ENCODE data around the gene SH2D2A. TPM values are rescaled to one million over a fixed set of nuclear protein-coding genes. Genes with fewer than 3 reads are reported as not detected.

Gene SH2D2A
- total and polyA plus RNA-seq, 9 of the 15 experiments (the other 6 are each of a cell fraction or from before 2014, with no cell fraction given) = 0.89 to 33.6 (median 6.9) TPM

- TF ChIP-seq, protein P1, sequence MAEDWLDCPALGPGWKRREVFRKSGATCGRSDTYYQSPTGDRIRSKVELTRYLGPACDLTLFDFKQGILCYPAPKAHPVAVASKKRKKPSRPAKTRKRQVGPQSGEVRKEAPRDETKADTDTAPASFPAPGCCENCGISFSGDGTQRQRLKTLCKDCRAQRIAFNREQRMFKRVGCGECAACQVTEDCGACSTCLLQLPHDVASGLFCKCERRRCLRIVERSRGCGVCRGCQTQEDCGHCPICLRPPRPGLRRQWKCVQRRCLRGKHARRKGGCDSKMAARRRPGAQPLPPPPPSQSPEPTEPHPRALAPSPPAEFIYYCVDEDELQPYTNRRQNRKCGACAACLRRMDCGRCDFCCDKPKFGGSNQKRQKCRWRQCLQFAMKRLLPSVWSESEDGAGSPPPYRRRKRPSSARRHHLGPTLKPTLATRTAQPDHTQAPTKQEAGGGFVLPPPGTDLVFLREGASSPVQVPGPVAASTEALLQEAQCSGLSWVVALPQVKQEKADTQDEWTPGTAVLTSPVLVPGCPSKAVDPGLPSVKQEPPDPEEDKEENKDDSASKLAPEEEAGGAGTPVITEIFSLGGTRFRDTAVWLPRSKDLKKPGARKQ (CRISPR knock-in tag; IDR thresholded peaks at IDR 0.05) = no peak
- TF ChIP-seq MEIS2 (IDR thresholded peaks at IDR 0.05; ENCODE audit: partially characterized antibody) (peak; percentile 76), PCBP2 (IDR thresholded peaks at IDR 0.05; ENCODE audit: low read depth, low read length, poor library complexity, severe bottlenecking) (no peak), ZNF217 (CRISPR knock-in tag; IDR thresholded peaks at IDR 0.05) (no peak), CBFA2T3 (IDR thresholded peaks at IDR 0.05) (no peak), E2F6 (IDR thresholded peaks at IDR 0.05; ENCODE audit: borderline replicate concordance in 1 of 2, extremely low read depth in 1 of 2, insufficient read depth in 1 of 2, insufficient read length in 1 of 2, low read depth in 1 of 2, low read length in 1 of 2, poor library complexity in 1 of 2, severe bottlenecking in 1 of 2) (peak in 1 of 2 experiments; percentile 11), SUPT5H (IDR thresholded peaks at IDR 0.05) (peak; percentile 66)
- TF ChIP-seq, protein P2, sequence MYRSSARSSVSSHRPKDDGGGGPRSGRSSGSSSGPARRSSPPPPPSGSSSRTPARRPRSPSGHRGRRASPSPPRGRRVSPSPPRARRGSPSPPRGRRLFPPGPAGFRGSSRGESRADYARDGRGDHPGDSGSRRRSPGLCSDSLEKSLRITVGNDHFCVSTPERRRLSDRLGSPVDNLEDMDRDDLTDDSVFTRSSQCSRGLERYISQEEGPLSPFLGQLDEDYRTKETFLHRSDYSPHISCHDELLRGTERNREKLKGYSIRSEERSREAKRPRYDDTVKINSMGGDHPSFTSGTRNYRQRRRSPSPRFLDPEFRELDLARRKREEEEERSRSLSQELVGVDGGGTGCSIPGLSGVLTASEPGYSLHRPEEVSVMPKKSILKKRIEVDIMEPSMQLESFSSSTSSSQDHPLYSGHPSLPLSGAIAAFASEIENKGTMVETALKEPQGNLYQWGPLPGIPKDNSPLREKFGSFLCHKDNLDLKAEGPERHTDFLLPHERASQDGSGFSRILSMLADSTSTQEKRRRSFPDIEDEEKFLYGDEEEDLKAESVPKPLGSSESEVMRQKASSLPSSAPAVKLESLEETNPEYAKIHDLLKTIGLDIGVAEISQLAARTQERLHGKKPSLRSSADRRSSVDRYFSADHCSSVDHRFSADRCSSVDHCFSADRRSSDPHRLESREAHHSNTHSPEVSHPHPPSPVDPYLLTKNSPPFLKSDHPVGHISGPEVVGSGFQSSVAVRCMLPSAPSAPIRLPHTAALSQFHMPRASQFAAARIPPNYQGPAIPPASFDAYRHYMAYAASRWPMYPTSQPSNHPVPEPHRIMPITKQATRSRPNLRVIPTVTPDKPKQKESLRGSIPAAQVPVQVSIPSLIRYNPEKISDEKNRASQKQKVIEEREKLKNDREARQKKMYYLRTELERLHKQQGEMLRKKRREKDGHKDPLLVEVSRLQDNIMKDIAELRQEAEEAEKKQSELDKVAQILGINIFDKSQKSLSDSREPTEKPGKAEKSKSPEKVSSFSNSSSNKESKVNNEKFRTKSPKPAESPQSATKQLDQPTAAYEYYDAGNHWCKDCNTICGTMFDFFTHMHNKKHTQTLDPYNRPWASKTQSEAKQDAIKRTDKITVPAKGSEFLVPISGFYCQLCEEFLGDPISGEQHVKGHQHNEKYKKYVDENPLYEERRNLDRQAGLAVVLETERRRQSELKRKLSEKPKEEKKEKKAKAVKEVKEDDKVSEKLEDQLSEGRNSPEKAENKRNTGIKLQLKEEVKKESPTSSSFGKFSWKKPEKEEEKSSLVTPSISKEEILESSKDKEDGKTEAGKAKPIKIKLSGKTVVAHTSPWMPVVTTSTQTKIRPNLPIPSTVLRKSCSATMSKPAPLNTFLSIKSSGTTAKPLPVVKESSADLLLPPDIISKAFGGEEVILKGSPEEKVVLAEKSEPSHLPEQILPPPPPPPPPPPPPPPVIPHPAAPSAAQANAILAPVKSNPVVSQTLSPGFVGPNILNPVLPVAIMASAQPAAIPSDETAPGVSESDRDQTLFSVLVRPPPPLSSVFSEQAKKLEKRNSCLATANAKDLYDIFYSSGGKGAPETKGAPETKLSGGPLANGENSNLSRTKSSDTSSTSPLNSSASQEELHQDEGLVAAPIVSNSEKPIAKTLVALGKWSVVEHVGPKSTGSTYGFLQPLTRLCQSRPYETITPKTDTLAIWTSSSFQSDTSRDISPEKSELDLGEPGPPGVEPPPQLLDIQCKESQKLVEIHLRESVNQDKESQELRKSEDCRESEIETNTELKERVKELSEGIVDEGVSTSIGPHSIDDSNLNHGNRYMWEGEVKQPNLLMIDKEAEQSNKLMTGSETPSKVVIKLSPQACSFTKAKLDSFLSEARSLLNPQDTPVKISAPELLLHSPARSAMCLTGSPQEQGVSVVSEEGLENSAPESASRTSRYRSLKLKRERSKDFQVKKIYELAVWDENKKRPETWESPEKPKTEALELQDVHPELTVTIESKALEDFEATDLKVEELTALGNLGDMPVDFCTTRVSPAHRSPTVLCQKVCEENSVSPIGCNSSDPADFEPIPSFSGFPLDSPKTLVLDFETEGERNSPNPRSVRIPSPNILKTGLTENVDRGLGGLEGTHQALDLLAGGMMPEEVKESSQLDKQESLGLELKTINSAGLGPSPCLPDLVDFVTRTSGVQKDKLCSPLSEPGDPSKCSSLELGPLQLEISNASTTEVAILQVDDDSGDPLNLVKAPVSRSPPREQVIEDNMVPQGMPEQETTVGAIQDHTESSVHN (IDR thresholded peaks at IDR 0.05; ENCODE audit: borderline replicate concordance in 1 of 2, low read depth in 1 of 2) = no peak
- TF ChIP-seq, protein P3, sequence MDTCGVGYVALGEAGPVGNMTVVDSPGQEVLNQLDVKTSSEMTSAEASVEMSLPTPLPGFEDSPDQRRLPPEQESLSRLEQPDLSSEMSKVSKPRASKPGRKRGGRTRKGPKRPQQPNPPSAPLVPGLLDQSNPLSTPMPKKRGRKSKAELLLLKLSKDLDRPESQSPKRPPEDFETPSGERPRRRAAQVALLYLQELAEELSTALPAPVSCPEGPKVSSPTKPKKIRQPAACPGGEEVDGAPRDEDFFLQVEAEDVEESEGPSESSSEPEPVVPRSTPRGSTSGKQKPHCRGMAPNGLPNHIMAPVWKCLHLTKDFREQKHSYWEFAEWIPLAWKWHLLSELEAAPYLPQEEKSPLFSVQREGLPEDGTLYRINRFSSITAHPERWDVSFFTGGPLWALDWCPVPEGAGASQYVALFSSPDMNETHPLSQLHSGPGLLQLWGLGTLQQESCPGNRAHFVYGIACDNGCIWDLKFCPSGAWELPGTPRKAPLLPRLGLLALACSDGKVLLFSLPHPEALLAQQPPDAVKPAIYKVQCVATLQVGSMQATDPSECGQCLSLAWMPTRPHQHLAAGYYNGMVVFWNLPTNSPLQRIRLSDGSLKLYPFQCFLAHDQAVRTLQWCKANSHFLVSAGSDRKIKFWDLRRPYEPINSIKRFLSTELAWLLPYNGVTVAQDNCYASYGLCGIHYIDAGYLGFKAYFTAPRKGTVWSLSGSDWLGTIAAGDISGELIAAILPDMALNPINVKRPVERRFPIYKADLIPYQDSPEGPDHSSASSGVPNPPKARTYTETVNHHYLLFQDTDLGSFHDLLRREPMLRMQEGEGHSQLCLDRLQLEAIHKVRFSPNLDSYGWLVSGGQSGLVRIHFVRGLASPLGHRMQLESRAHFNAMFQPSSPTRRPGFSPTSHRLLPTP (IDR thresholded peaks at IDR 0.05; ENCODE audit: borderline replicate concordance, extremely low read depth, insufficient read length) = no peak
These were observed 49.4 kb downstream of the SH2D2A start, which contains the start of gene PRCC (continued) for GRCh38 chr1:156767101-156767878.

Data from K562 (cell line).